ENCODE data around the gene CPVL.

DNA sequence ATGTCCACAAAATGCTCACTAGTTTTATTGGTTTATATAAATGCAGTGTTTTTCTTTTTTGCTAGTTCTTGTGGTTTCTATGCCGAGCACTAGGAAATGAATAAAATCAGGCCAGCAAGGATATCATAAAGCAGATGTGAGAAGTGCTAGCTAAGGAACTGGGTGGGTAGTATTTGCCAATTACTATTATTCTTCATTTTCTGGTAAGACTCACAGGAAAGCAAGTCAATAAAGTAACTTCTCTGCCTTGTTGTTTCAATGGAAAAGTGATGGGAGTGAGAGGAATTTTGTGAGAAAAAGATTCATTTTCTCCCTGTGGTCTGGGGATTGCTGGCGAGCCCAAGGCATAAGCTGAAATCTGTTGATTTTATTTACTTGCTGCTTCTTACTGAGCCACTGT, 137.7 kb downstream of the CPVL start:
- TF ChIP-seq, protein P1, sequence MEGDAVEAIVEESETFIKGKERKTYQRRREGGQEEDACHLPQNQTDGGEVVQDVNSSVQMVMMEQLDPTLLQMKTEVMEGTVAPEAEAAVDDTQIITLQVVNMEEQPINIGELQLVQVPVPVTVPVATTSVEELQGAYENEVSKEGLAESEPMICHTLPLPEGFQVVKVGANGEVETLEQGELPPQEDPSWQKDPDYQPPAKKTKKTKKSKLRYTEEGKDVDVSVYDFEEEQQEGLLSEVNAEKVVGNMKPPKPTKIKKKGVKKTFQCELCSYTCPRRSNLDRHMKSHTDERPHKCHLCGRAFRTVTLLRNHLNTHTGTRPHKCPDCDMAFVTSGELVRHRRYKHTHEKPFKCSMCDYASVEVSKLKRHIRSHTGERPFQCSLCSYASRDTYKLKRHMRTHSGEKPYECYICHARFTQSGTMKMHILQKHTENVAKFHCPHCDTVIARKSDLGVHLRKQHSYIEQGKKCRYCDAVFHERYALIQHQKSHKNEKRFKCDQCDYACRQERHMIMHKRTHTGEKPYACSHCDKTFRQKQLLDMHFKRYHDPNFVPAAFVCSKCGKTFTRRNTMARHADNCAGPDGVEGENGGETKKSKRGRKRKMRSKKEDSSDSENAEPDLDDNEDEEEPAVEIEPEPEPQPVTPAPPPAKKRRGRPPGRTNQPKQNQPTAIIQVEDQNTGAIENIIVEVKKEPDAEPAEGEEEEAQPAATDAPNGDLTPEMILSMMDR (IDR thresholded peaks at IDR 0.05), result no peak
- TF ChIP-seq POLR2A (IDR thresholded peaks at IDR 0.05) (no peak), POLR2AphosphoS5 (IDR thresholded peaks at IDR 0.05) (no peak)

Measured in breast epithelium (tissue), 3 donors.